Endothelial cell of umbilical vein (primary cell): ENCODE data around the gene ZMYM4.

Source experiments
- CTCF ChIP-seq, 2 donors: IDR thresholded peaks; 1 replicate in 1 of 2; 2 replicates in 1 of 2; pipeline ENCODE4 v1.5.1; 2011; ENCODE audit warnings: low read length in 2 of 2, mild to moderate bottlenecking in 2 of 2, moderate library complexity in 2 of 2, control low read depth in 1 of 2, inconsistent platforms in 1 of 2, low read depth in 1 of 2; ENCODE audit not compliant: insufficient read depth in 1 of 2; ENCODE audit errors: extremely low read depth in 1 of 2
- EZH2 ChIP-seq: IDR thresholded peaks from 2 replicates; pipeline ENCODE4 v1.6.1; 2012; ENCODE audit warnings: borderline replicate concordance, low read depth, mild to moderate bottlenecking, moderate library complexity, low read length, inconsistent platforms; ENCODE audit not compliant: severe bottlenecking
- FOS ChIP-seq: IDR thresholded peaks from 2 replicates; pipeline ENCODE4 v1.6.1; 2011; ENCODE audit warnings: mild to moderate bottlenecking, low read length, moderate library complexity, borderline replicate concordance; ENCODE audit not compliant: insufficient read depth
- GATA2 ChIP-seq: IDR thresholded peaks from 2 replicates; pipeline ENCODE4 v1.7.0; 2011; ENCODE audit warnings: low read depth, mild to moderate bottlenecking, moderate library complexity, mixed read lengths, low read length; ENCODE audit not compliant: insufficient read length, insufficient read depth
- JUN ChIP-seq: IDR thresholded peaks from 2 replicates; pipeline ENCODE4 v1.6.1; 2011; ENCODE audit warnings: borderline replicate concordance, low read depth; ENCODE audit not compliant: insufficient read length, insufficient read depth
- MAX ChIP-seq: IDR thresholded peaks from 2 replicates; pipeline ENCODE4 v1.6.1; 2011; ENCODE audit not compliant: insufficient read depth, insufficient read length
- MYC ChIP-seq: IDR thresholded peaks from one replicate; pipeline ENCODE4 v1.6.1; 2011; ENCODE audit warnings: mild to moderate bottlenecking, low read depth, low read length
- POLR2A ChIP-seq: IDR thresholded peaks from 2 replicates; pipeline ENCODE4 v1.6.1; 2012; ENCODE audit warnings: low read depth, mild to moderate bottlenecking, control low read depth, low read length
- POLR2AphosphoS5 ChIP-seq: IDR thresholded peaks from 2 replicates; pipeline ENCODE4 v1.6.1; 2012; ENCODE audit warnings: low read depth, mild to moderate bottlenecking, control low read depth, low read length, moderate library complexity; ENCODE audit not compliant: insufficient read depth

GRCh38 chr1:35398739-35399138 is 130.2 kb downstream of the ZMYM4 start:
- TF ChIP-seq POLR2A (no peak), CTCF (IDR thresholded peaks at IDR 0.05; ENCODE audit: extremely low read depth in 1 of 2, insufficient read depth in 1 of 2, low read depth in 1 of 2, low read length in 2 of 2) (no peak), POLR2AphosphoS5 (no peak), EZH2 (no peak), MAX (no peak), MYC (no peak), FOS (no peak), GATA2 (no peak), JUN (no peak)
